CD14-positive monocyte (primary cell): ENCODE measurements around the gene HOXB1. TPM values are rescaled to one million over a fixed set of nuclear protein-coding genes. Genes with fewer than 3 reads are reported as not detected.

Experiments used
- DNase-seq, 3 donors: peaks; one replicate each; pipeline ENCODE4 v3.0.0-alpha.2; 2011 to 2022
- H2AFZ ChIP-seq: 2 replicates; pipeline ENCODE4 v1.6.0; 2012; ENCODE audit warnings: mild to moderate bottlenecking, low read depth, low read length, inconsistent platforms; ENCODE audit not compliant: insufficient read depth, poor library complexity, severe bottlenecking
- H3K27ac ChIP-seq, 2 donors: 1 replicate in 1 of 2; 2 replicates in 1 of 2; pipeline ENCODE4 v1.5.1; 2012 to 2013; ENCODE audit warnings: low read length in 2 of 2, control low read depth in 1 of 2, inconsistent platforms in 1 of 2, low read depth in 1 of 2, mild to moderate bottlenecking in 1 of 2
- H3K27me3 ChIP-seq, 2 donors: one replicate each; pipeline versions ENCODE4 v1.6.0 to v1.6.1; 2011 to 2013; ENCODE audit warnings: low read length in 2 of 2; ENCODE audit not compliant: control insufficient read depth in 2 of 2, insufficient read depth in 2 of 2
- H3K36me3 ChIP-seq, 2 donors: replicated peaks in 1 of 2; 1 replicate in 1 of 2; 2 replicates in 1 of 2; pipeline versions ENCODE4 v1.5.1 to v1.6.1; 2012 to 2013; ENCODE audit warnings: low read length in 2 of 2, control low read depth in 1 of 2, inconsistent platforms in 1 of 2, mild to moderate bottlenecking in 1 of 2; ENCODE audit not compliant: insufficient read depth in 2 of 2, control insufficient read depth in 1 of 2
- H3K4me1 ChIP-seq, 2 donors: 1 replicate in 1 of 2; 2 replicates in 1 of 2; pipeline versions ENCODE4 v1.5.1 to v1.6.1; 2012 to 2013; ENCODE audit warnings: low read length in 2 of 2, control low read depth in 1 of 2, inconsistent platforms in 1 of 2, mild to moderate bottlenecking in 1 of 2, moderate library complexity in 1 of 2; ENCODE audit not compliant: insufficient read depth in 2 of 2, control insufficient read depth in 1 of 2
- H3K4me2 ChIP-seq: replicated peaks from 2 replicates; pipeline ENCODE3; 2012; ENCODE audit warnings: low read length, moderate library complexity, mild to moderate bottlenecking; ENCODE audit not compliant: poor library complexity, severe bottlenecking; ENCODE audit errors: extremely low read depth
- H3K4me3 ChIP-seq, 3 experiments: fragments of 200-600 bp in 1 of 3; sonication (generic) in 1 of 3; replicated peaks in 1 of 3; 1 replicate in 2 of 3; 2 replicates in 1 of 3; pipeline ENCODE4 v1.5.1; 2011 to 2013; ENCODE audit warnings: low read length in 3 of 3, mild to moderate bottlenecking in 3 of 3, control low read depth in 2 of 3, low read depth in 2 of 3, inconsistent platforms in 1 of 3, moderate library complexity in 1 of 3
- H3K79me2 ChIP-seq: 2 replicates; pipeline ENCODE4 v1.6.0; 2012; ENCODE audit warnings: mild to moderate bottlenecking, control low read depth, inconsistent platforms, low read length, moderate library complexity; ENCODE audit not compliant: insufficient read depth
- H3K9ac ChIP-seq: 2 replicates; pipeline ENCODE4 v1.6.0; 2017; ENCODE audit warnings: low read length, mild to moderate bottlenecking; ENCODE audit not compliant: insufficient read depth, poor library complexity, severe bottlenecking
- H3K9me3 ChIP-seq, 2 donors: replicated peaks in 1 of 2; 1 replicate in 1 of 2; 2 replicates in 1 of 2; pipeline versions ENCODE4 v1.5.1 to v1.6.1; 2012 to 2013; ENCODE audit warnings: low read length in 2 of 2, control low read depth in 1 of 2; ENCODE audit not compliant: control insufficient read depth in 1 of 2, insufficient read depth in 1 of 2
- H4K20me1 ChIP-seq: 2 replicates; pipeline ENCODE4 v1.6.0; 2012; ENCODE audit warnings: mild to moderate bottlenecking, low read length, control low read depth, moderate library complexity; ENCODE audit not compliant: insufficient read depth
- H3K27ac Mint-ChIP-seq, 7 donors: one replicate each; pipeline ENCODE4 v1.8.0; 2020; ENCODE audit warnings: mild to moderate bottlenecking in 7 of 7, mixed read lengths in 7 of 7, moderate library complexity in 6 of 7, inconsistent platforms in 2 of 7
- H3K27me3 Mint-ChIP-seq, 3 donors: one replicate each; pipeline ENCODE4 v1.8.0; 2021 to 2022; ENCODE audit warnings: low read depth in 3 of 3, mild to moderate bottlenecking in 3 of 3, mixed read lengths in 3 of 3, moderate library complexity in 3 of 3, inconsistent platforms in 1 of 3
- H3K36me3 Mint-ChIP-seq, 2 donors: one replicate each; pipeline ENCODE4 v1.8.0; 2020; ENCODE audit warnings: mixed read lengths in 2 of 2, inconsistent platforms in 1 of 2, mild to moderate bottlenecking in 1 of 2
- H3K4me1 Mint-ChIP-seq: one replicate; pipeline ENCODE4 v1.8.0; 2020; ENCODE audit warnings: mild to moderate bottlenecking, mixed read lengths
- H3K4me3 Mint-ChIP-seq, 2 donors: one replicate each; pipeline ENCODE4 v1.8.0; 2020; ENCODE audit warnings: mild to moderate bottlenecking in 2 of 2, mixed read lengths in 2 of 2, moderate library complexity in 1 of 2
- H3K9me3 Mint-ChIP-seq, 7 donors: one replicate each; pipeline ENCODE4 v1.8.0; 2020 to 2022; ENCODE audit warnings: mixed read lengths in 7 of 7, mild to moderate bottlenecking in 6 of 7, moderate library complexity in 6 of 7, inconsistent platforms in 2 of 7
- WGBS: methylation state at CpG from one replicate; pipeline ENCODE4 v1.1.5; 2013; ENCODE audit warnings: missing lambda C conversion rate; ENCODE audit not compliant: insufficient coverage; 5-methylcytosine and 5-hydroxymethylcytosine counted together
- intact Hi-C, 2 donors: fragments of 100-400 bp; cut with micrococcal nuclease; formaldehyde crosslinking; loops; one replicate each; pipeline versions ENCODE4 v1.15.0 to v1.15.1; 2023
- polyA plus RNA-seq, 3 donors: library from polyadenylated mRNA; depleted of rRNA in 1 of 3; unstranded in 2 of 3; stranded (reverse) in 1 of 3; fragments of 300-500 nt in 2 of 3; fragments of >200 nt in 1 of 3; fragmentation: Illumina TruSeq in 2 of 3; gene quantifications; 1 replicate in 2 of 3; 2 replicates in 1 of 3; pipeline ENCODE4 v1.2.3, GENCODE V29; 2012 to 2021
- TF ChIP-seq, protein P1 (sequence below): fragments of 200-600 bp; IDR thresholded peaks from one replicate; pipeline ENCODE4 v1.8.0; 2022; ENCODE audit warnings: antibody characterized with exemption, mild to moderate bottlenecking

Gene HOXB1
- polyA plus RNA-seq, 3 donors, result not detected

DNA sequence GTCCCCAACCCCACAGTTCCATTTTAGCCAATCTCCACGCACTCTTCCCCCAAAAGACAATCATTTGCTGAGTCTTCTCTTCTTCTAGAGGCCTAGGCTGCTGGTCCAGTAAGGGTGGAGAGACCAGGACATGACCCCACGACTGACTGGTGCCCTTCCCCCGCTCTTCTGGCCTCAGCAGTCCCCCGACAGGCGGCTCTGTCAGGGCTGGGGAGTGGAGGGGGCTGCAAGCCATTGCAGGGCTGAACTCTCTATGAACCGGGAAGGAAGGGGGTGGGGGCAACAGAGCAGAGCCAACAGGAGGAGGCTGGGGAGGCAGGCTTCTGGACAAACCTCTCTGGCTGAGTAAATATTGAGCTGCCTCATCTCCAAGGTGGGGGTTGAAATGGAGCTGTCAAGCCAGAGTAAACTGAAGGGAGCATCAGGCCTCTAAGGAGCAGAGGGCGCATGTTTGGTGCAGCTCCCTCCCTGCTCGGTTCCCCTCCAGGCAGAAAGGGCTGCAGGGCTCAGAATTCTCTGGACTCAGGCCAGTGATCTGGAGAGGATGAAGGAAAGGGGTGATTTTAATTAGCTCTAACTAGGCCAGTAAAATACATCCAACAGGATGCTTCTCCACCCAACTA is 8.7 kb downstream of the HOXB1 start:
- Histone ChIP-seq H3K4me1 (no peaks in the 10 kb centered on the region), H3K9ac (no peak overlapping the region), H3K9me3 (peaks cover 0 to 3% of the 10 kb centered on the region in 2 donors), H3K4me2 (no peak overlapping the region), H4K20me1 (no peaks in the 10 kb centered on the region), H3K4me3 (no peak overlapping the region), H3K27me3 (peaks cover 20 to 52% of the 10 kb centered on the region in 2 donors), H3K36me3 (no peaks in the 10 kb centered on the region), H3K79me2 (no peaks in the 10 kb centered on the region), H2AFZ (no peak overlapping the region), H3K27ac (no peak overlapping the region)
- no peak overlapping the region for H3K4me3 Mint-ChIP-seq
- intact Hi-C loops, result no loop called here
- DNase-seq, result no peak
- H3K36me3 Mint-ChIP-seq, result peaks cover 0 to 3% of the 10 kb centered on the region in 2 donors
- peaks cover 4% of the 10 kb centered on the region for H3K4me1 Mint-ChIP-seq
- TF ChIP-seq, protein P1, sequence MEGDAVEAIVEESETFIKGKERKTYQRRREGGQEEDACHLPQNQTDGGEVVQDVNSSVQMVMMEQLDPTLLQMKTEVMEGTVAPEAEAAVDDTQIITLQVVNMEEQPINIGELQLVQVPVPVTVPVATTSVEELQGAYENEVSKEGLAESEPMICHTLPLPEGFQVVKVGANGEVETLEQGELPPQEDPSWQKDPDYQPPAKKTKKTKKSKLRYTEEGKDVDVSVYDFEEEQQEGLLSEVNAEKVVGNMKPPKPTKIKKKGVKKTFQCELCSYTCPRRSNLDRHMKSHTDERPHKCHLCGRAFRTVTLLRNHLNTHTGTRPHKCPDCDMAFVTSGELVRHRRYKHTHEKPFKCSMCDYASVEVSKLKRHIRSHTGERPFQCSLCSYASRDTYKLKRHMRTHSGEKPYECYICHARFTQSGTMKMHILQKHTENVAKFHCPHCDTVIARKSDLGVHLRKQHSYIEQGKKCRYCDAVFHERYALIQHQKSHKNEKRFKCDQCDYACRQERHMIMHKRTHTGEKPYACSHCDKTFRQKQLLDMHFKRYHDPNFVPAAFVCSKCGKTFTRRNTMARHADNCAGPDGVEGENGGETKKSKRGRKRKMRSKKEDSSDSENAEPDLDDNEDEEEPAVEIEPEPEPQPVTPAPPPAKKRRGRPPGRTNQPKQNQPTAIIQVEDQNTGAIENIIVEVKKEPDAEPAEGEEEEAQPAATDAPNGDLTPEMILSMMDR, result no peak
- H3K9me3 Mint-ChIP-seq, result peaks cover 0 to 3% (median 0%) of the 10 kb centered on the region in 7 donors
- 71% methylated on average over 4 of the region's 8 CpGs for WGBS
- H3K27ac Mint-ChIP-seq, result no peak overlapping the region
- peaks cover 39 to 70% (median 50%) of the 10 kb centered on the region in 3 donors for H3K27me3 Mint-ChIP-seq

DNA sequence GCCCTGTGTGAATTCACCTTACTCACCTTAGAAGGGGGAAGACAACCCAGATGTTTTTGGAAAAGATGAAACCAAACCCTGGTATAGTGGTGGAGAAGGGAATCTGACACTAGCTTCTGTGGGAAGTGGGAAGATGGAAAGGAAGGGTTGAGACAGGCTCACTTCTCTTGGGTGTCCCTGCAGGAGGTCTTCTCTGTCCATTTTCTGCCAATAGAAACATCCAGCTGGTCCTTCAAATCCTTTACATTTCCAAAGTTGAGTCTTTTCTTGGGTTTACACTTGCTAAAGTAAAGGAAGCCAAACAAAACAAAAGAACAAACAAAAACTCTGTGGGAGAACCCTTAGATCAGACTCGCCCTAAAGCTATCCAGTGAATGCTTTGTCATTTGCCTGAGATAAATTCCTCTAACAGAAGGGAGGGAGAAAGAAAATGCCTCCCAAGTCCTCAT is 10.2 kb downstream of the HOXB1 start:
- intact Hi-C loops, result no loop called here
- no peak overlapping the region for H3K4me2 ChIP-seq
- no peaks in the 10 kb centered on the region for H3K9me3 ChIP-seq
- WGBS, result no CpG with 5 or more reads among the region's 1 CpG
- H3K27me3 ChIP-seq, result peaks cover 8 to 38% of the 10 kb centered on the region in 2 donors
- Mint-ChIP-seq H3K36me3 (no peaks in the 10 kb centered on the region), H3K4me1 (peaks cover 4% of the 10 kb centered on the region), H3K4me3 (no peak overlapping the region), H3K27ac (no peak overlapping the region), H3K27me3 (peaks cover 25 to 62% (median 43%) of the 10 kb centered on the region in 3 donors), H3K9me3 (peaks cover 0 to 1% (median 0%) of the 10 kb centered on the region in 7 donors)
- no peaks in the 10 kb centered on the region for H3K36me3 ChIP-seq
- no peak for DNase-seq
- H3K79me2 ChIP-seq, result no peaks in the 10 kb centered on the region
- no peaks in the 10 kb centered on the region for H4K20me1 ChIP-seq
- no peak overlapping the region for H3K9ac ChIP-seq
- no peak overlapping the region for H3K27ac ChIP-seq
- no peaks in the 10 kb centered on the region for H3K4me1 ChIP-seq
- no peak overlapping the region for H3K4me3 ChIP-seq
- no peak overlapping the region for H2AFZ ChIP-seq
- TF ChIP-seq, protein P1, result no peak
